ENCODE data around the gene PSMB9. TPM values are rescaled to one million over a fixed set of nuclear protein-coding genes. Genes with fewer than 3 reads are reported as not detected.

Gene PSMB9
- total RNA-seq, 3 donors from 2014 or later (not counting 1 experiment from before 2014, with no cell fraction given) = 112 to 190 (median 182) TPM

GRCh38 chr6:32886681-32887383, 32.8 kb downstream of the PSMB9 start:
- no peaks in the 10 kb centered on the region for H3K9me3 Mint-ChIP-seq
- Histone ChIP-seq H3K36me3 (ENCODE audit: control insufficient read depth, insufficient read depth, low read length) (no peaks in the 10 kb centered on the region), H3K27ac (ENCODE audit: low read length) (no peak overlapping the region), H3K9me3 (ENCODE audit: control insufficient read depth, insufficient read depth, low read length) (no peaks in the 10 kb centered on the region), H3K27me3 (ENCODE audit: control insufficient read depth, insufficient read depth, low read length) (no peaks in the 10 kb centered on the region), H3K4me3 (ENCODE audit: low read length) (no peak overlapping the region), H3K4me1 (ENCODE audit: control insufficient read depth, insufficient read depth, low read length) (no peaks in the 10 kb centered on the region)
- no peaks in the 10 kb centered on the region for H3K36me3 Mint-ChIP-seq
- intact Hi-C loops (cut with micrococcal nuclease) = no loop called here
- no peak for ATAC-seq
- H3K4me1 Mint-ChIP-seq = peaks cover 0 to 5% of the 10 kb centered on the region in 2 donors
- H3K27me3 Mint-ChIP-seq (ENCODE audit: low read depth in 2 of 2) = no peaks in the 10 kb centered on the region
- WGBS (ENCODE audit: insufficient coverage) = 79% methylated on average over 3 of the region's 3 CpGs
- TF ChIP-seq CTCF (IDR thresholded peaks at IDR 0.05) = no peak
- no peak overlapping the region for H3K4me3 Mint-ChIP-seq
- no peak overlapping the region for H3K27ac Mint-ChIP-seq
- DNase-seq = no peak

- TF ChIP-seq CTCF (IDR thresholded peaks at IDR 0.05) = no peak
- WGBS (ENCODE audit: insufficient coverage) = 88% methylated on average over 5 of the region's 5 CpGs
- Mint-ChIP-seq H3K9me3 (no peaks in the 10 kb centered on the region), H3K4me3 (no peak overlapping the region), H3K4me1 (peaks cover 0 to 5% of the 10 kb centered on the region in 2 donors), H3K27me3 (ENCODE audit: low read depth in 2 of 2) (no peaks in the 10 kb centered on the region), H3K27ac (no peak overlapping the region), H3K36me3 (no peaks in the 10 kb centered on the region)
- Histone ChIP-seq H3K36me3 (ENCODE audit: control insufficient read depth, insufficient read depth, low read length) (no peaks in the 10 kb centered on the region), H3K27me3 (ENCODE audit: control insufficient read depth, insufficient read depth, low read length) (no peaks in the 10 kb centered on the region), H3K4me3 (ENCODE audit: low read length) (no peak overlapping the region), H3K4me1 (ENCODE audit: control insufficient read depth, insufficient read depth, low read length) (no peaks in the 10 kb centered on the region), H3K9me3 (ENCODE audit: control insufficient read depth, insufficient read depth, low read length) (no peaks in the 10 kb centered on the region), H3K27ac (ENCODE audit: low read length) (no peak overlapping the region)
- intact Hi-C loops (cut with micrococcal nuclease) = no loop called here
- DNase-seq (no peak), ATAC-seq (no peak)
Observed at GRCh38 chr6:32887616-32888015, 33.6 kb downstream of the PSMB9 start.

- no peaks in the 10 kb centered on the region for H3K36me3 ChIP-seq (ENCODE audit: control insufficient read depth, insufficient read depth, low read length)
- Mint-ChIP-seq H3K27ac (no peak overlapping the region), H3K4me3 (no peak overlapping the region), H3K27me3 (ENCODE audit: low read depth in 2 of 2) (no peaks in the 10 kb centered on the region), H3K36me3 (no peaks in the 10 kb centered on the region), H3K9me3 (no peaks in the 10 kb centered on the region), H3K4me1 (peaks cover 4 to 5% of the 10 kb centered on the region in 2 donors)
- no peak for ATAC-seq
- no peaks in the 10 kb centered on the region for H3K9me3 ChIP-seq (ENCODE audit: control insufficient read depth, insufficient read depth, low read length)
- H3K27me3 ChIP-seq (ENCODE audit: control insufficient read depth, insufficient read depth, low read length) = no peaks in the 10 kb centered on the region
- H3K4me1 ChIP-seq (ENCODE audit: control insufficient read depth, insufficient read depth, low read length) = peaks cover 2% of the 10 kb centered on the region
- TF ChIP-seq CTCF (IDR thresholded peaks at IDR 0.05) = no peak
- 92% methylated on average over 2 of the region's 2 CpGs for WGBS (ENCODE audit: insufficient coverage)
- H3K4me3 ChIP-seq (ENCODE audit: low read length) = no peak overlapping the region
- H3K27ac ChIP-seq (ENCODE audit: low read length) = no peak overlapping the region
- DNase-seq = no peak
- intact Hi-C loops (cut with micrococcal nuclease) = no loop called here
Observed at GRCh38 chr6:32888576-32888975, 34.6 kb downstream of the PSMB9 start.

- Mint-ChIP-seq H3K4me3 (no peak overlapping the region), H3K36me3 (no peaks in the 10 kb centered on the region), H3K27ac (no peak overlapping the region), H3K27me3 (ENCODE audit: low read depth in 2 of 2) (no peaks in the 10 kb centered on the region), H3K9me3 (no peaks in the 10 kb centered on the region), H3K4me1 (peaks cover 13 to 14% of the 10 kb centered on the region in 2 donors)
- Histone ChIP-seq H3K27me3 (ENCODE audit: control insufficient read depth, insufficient read depth, low read length) (no peaks in the 10 kb centered on the region), H3K27ac (ENCODE audit: low read length) (no peak overlapping the region), H3K9me3 (ENCODE audit: control insufficient read depth, insufficient read depth, low read length) (no peaks in the 10 kb centered on the region), H3K36me3 (ENCODE audit: control insufficient read depth, insufficient read depth, low read length) (no peaks in the 10 kb centered on the region), H3K4me1 (ENCODE audit: control insufficient read depth, insufficient read depth, low read length) (peaks cover 6% of the 10 kb centered on the region), H3K4me3 (ENCODE audit: low read length) (no peak overlapping the region)
- TF ChIP-seq CTCF (IDR thresholded peaks at IDR 0.05) = no peak
- intact Hi-C loops (cut with micrococcal nuclease) = no loop called here
- ATAC-seq = no peak
- no peak for DNase-seq
- 38% methylated on average over 1 of the region's 1 CpG for WGBS (ENCODE audit: insufficient coverage)
Observed at GRCh38 chr6:32889533-32889932, 35.5 kb downstream of the PSMB9 start.

Measured in natural killer cell (primary cell).